PC-3 (cell line): ENCODE results near the gene GSTO2. TPM values are rescaled to one million over a fixed set of nuclear protein-coding genes. Genes with fewer than 3 reads are reported as not detected.

Source experiments
- ATAC-seq: fragments of 200-7000 bp; cut with Tn5 transposase; 2 replicates; pipeline ENCODE4 v1.9.1; 2020; ENCODE audit warnings: mild to moderate bottlenecking, moderate library complexity
- BruUV-seq: library from RNA; stranded (reverse); fragments of 400-500 nt; replicated peaks from 2 replicates; lab custom pipeline; 2021; lab: Mats Ljungman, UMichigan
- CTCF ChIA-PET: fragments of 300-600 bp; sonication (Branson Sonifier 250); formaldehyde crosslinking; loops from one replicate; lab custom pipeline; 2022; ENCODE audit warnings: antibody characterized with exemption; lab: Charles Lee
- POLR2A ChIA-PET: fragments of 300-600 bp; sonication (Branson Sonifier 250); formaldehyde crosslinking; loops from one replicate; lab custom pipeline; 2022; ENCODE audit warnings: antibody characterized with exemption; ENCODE audit not compliant: unreplicated experiment; lab: Charles Lee
- DNase-seq: peaks from one replicate; pipeline ENCODE4 v3.0.0-alpha.2; 2015
- H2AFZ ChIP-seq: fragments of 300-600 bp; sonication (generic); 2 replicates; pipeline ENCODE4 v1.6.0; 2016; ENCODE audit warnings: antibody characterized with exemption, low read length
- H3F3A ChIP-seq: fragments of 300-600 bp; sonication (generic); one replicate; pipeline ENCODE4 v1.6.0; 2017; ENCODE audit warnings: antibody characterized with exemption, low read length, control low read depth, mild to moderate bottlenecking; ENCODE audit not compliant: unreplicated experiment
- H3K27ac ChIP-seq: fragments of 300-600 bp; sonication (generic); 2 replicates; pipeline ENCODE4 v1.5.1; 2016; ENCODE audit warnings: mild to moderate bottlenecking, low read length
- H3K27me3 ChIP-seq: fragments of 300-600 bp; sonication (generic); 2 replicates; pipeline ENCODE4 v1.6.1; 2016; ENCODE audit warnings: low read length, mixed read lengths
- H3K36me3 ChIP-seq: fragments of 300-600 bp; sonication (generic); 2 replicates; pipeline ENCODE4 v1.6.1; 2016; ENCODE audit warnings: low read depth, mixed run types, low read length, mixed read lengths
- H3K4me1 ChIP-seq: fragments of 300-600 bp; sonication (generic); 2 replicates; pipeline ENCODE4 v1.5.1; 2016; ENCODE audit warnings: low read length; ENCODE audit not compliant: insufficient read depth
- H3K4me2 ChIP-seq: fragments of 300-600 bp; sonication (generic); 2 replicates; pipeline ENCODE4 v1.6.0; 2016; ENCODE audit warnings: low read length
- H3K4me3 ChIP-seq: fragments of 300-600 bp; sonication (generic); 2 replicates; pipeline ENCODE4 v1.5.1; 2016; ENCODE audit warnings: mild to moderate bottlenecking, low read length, mixed read lengths
- H3K79me2 ChIP-seq: fragments of 300-600 bp; sonication (generic); 2 replicates; pipeline ENCODE4 v1.6.1; 2017; ENCODE audit warnings: low read length, mixed read lengths
- H3K9ac ChIP-seq: fragments of 300-600 bp; sonication (generic); 2 replicates; pipeline ENCODE4 v1.6.0; 2016; ENCODE audit warnings: mild to moderate bottlenecking, low read length
- H3K9me2 ChIP-seq: fragments of 300-600 bp; sonication (generic); replicated peaks from 2 replicates; pipeline ENCODE4 v1.6.1; 2016; ENCODE audit warnings: mixed run types, low read length, mixed read lengths
- H3K9me3 ChIP-seq: fragments of 300-600 bp; sonication (generic); 2 replicates; pipeline ENCODE4 v1.6.1; 2016; ENCODE audit warnings: low read length, mixed read lengths
- H4K20me1 ChIP-seq: fragments of 300-600 bp; sonication (generic); 2 replicates; pipeline ENCODE4 v1.6.1; 2016; ENCODE audit warnings: low read length, mixed read lengths
- EZH2 ChIP-seq: fragments of 300-600 bp; sonication (generic); IDR thresholded peaks from one replicate; pipeline ENCODE4 v1.6.1; 2017; ENCODE audit warnings: antibody characterized with exemption, mild to moderate bottlenecking, low read length; ENCODE audit not compliant: unreplicated experiment
- EZH2phosphoT487 ChIP-seq: fragments of 300-600 bp; sonication (generic); IDR thresholded peaks from 2 replicates; pipeline ENCODE4 v1.6.1; 2018; ENCODE audit warnings: mild to moderate bottlenecking, antibody characterized with exemption, low read length, borderline replicate concordance
- intact Hi-C: fragments of 100-400 bp; cut with micrococcal nuclease; formaldehyde crosslinking; loops from 2 replicates; pipeline ENCODE4 v1.9.0; 2023
- microRNA-seq: library from miRNA; unstranded; fragments of <30 nt; microRNA quantifications from one replicate; pipeline ENCODE4 v1.1.0, GENCODE V29; 2020; ENCODE audit not compliant: unreplicated experiment
- total RNA-seq: library from RNA; depleted of rRNA; stranded (reverse); fragments of >200 nt; gene quantifications from 2 replicates; pipeline ENCODE4 v1.2.3, GENCODE V29; 2014; rRNA removed
- TF ChIP-seq, protein P1 (sequence below): fragments of 300-600 bp; sonication (generic); conservative IDR thresholded peaks from 2 replicates; pipeline ENCODE4 v1.5.1; 2017; ENCODE audit warnings: antibody characterized with exemption, low read depth, mild to moderate bottlenecking, low read length

The GSTO2 gene
- total RNA-seq, 1 experiment from 2014 or later = 13.8 TPM

DNA sequence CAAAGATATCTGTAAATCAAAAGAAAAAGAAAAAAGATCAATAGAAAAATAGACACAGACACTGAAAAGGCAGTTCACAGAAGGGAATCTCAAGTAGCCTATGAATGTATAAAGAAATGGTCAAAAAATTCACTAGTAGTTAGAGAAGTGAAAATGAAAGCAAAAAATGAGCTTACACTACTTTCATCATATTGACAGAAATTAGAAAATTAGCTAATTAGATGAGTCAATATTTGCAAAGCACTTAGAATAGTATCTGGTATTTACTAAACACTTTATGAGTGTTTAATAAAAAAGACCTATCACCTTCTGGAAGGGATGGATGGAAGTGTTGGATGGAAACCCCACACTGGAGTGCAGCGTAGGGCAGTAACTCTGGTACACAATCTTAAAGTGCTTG lies 82.9 kb downstream of the GSTO2 start:
- DNase-seq (no peak), ATAC-seq (no peak)
- H3K36me3 ChIP-seq = no peaks in the 10 kb centered on the region
- peaks cover 41% of the 10 kb centered on the region for H3K4me1 ChIP-seq
- no peaks in the 10 kb centered on the region for H3K9me2 ChIP-seq
- H3F3A ChIP-seq = no peaks in the 10 kb centered on the region
- intact Hi-C loops = no loop called here
- BruUV-seq = no TSS peak
- no peak overlapping the region for H3K9ac ChIP-seq
- H3K27me3 ChIP-seq = 0 out of 2 replicates have a peak, but pooled peaks cover 8% of the 10 kb centered on the region
- TF ChIP-seq EZH2 = no peak
- TF ChIP-seq, protein P1, sequence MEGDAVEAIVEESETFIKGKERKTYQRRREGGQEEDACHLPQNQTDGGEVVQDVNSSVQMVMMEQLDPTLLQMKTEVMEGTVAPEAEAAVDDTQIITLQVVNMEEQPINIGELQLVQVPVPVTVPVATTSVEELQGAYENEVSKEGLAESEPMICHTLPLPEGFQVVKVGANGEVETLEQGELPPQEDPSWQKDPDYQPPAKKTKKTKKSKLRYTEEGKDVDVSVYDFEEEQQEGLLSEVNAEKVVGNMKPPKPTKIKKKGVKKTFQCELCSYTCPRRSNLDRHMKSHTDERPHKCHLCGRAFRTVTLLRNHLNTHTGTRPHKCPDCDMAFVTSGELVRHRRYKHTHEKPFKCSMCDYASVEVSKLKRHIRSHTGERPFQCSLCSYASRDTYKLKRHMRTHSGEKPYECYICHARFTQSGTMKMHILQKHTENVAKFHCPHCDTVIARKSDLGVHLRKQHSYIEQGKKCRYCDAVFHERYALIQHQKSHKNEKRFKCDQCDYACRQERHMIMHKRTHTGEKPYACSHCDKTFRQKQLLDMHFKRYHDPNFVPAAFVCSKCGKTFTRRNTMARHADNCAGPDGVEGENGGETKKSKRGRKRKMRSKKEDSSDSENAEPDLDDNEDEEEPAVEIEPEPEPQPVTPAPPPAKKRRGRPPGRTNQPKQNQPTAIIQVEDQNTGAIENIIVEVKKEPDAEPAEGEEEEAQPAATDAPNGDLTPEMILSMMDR = no peak
- no peak for TF ChIP-seq EZH2phosphoT487
- CTCF ChIA-PET = interaction anchor here (0.5 to 2.0 kb wide), 4 partner anchors 46 to 137 kb away, joined by 7 to 15 read pairs (median 11); no protein-coding TSS in a partner anchor
- H3K79me2 ChIP-seq = no peaks in the 10 kb centered on the region
- POLR2A ChIA-PET = interaction anchor here (0.5 kb wide), 1 partner anchor 1357 kb away, joined by 12 read pairs; no protein-coding TSS in a partner anchor
- no peak overlapping the region for H2AFZ ChIP-seq
- no peaks in the 10 kb centered on the region for H4K20me1 ChIP-seq
- H3K9me3 ChIP-seq = no peaks in the 10 kb centered on the region
- H3K27ac ChIP-seq = peak overlapping the region; percentile 92
- peak overlapping the region; percentile 3; the same call in 1 of the 2 replicates for H3K4me3 ChIP-seq
- peak overlapping the region; percentile 81 for H3K4me2 ChIP-seq

DNA sequence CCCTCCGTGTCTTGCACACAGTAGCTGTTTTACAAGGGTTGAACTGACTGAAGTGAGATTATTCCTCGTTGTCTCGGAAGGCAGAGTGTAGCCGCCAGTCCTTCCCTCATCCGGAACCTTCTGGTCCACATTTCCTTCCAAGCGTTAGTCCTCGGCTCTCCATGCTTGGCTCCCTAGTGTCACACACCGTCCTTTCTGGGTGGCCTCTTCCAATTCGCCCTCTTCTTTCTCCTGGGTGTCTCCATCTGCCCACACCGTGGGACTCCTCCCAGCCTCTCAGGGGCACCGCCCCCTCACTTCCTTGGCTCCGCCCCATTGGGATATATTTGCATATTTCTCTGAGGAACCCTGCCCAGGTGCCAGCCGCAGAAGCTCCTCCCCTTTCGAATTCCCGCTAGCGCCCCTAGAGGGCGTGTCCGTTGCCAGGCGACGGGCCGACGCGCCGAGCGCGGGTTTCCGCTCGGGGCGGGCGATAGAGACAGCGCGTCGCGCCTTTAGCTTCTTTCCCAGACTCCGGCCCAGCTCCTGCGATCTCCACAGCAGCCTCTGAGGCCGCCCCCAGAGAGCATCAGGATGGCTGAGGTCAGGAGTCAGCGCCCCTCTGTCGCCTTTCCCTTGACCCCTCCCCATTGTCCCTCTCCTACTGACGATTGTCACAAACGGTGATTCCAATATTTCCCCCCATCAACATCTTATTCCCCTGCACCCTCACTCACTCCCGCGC lies 84.5 kb downstream of the GSTO2 start, which contains the start of gene CFAP58:
Gene CFAP58, plus strand, starts transcription at position 509 of the 724 bp plus-strand sequence. Its CDS starts 65 bp downstream, at position 574.
- DNase-seq = peak; percentile 91

More for the DNA sequence above, 84.5 kb downstream of the GSTO2 start, which contains the start of gene CFAP58:
- TF ChIP-seq EZH2 (no peak), EZH2phosphoT487 (no peak)
- TF ChIP-seq, protein P1 = peak; percentile 54
- CTCF ChIA-PET = no interaction called here
- Histone ChIP-seq H3K79me2 (no peaks in the 10 kb centered on the region), H2AFZ (peak within 1 kb of the TSS; percentile 86), H3K36me3 (no peaks in the 10 kb centered on the region), H3F3A (no peaks in the 10 kb centered on the region), H3K9me3 (no peaks in the 10 kb centered on the region), H3K4me2 (peak within 1 kb of the TSS; percentile 77), H3K27me3 (0 out of 2 replicates have a peak, but pooled peaks cover 8% of the 10 kb centered on the region), H3K9ac (no peak within 1 kb of the TSS), H4K20me1 (no peaks in the 10 kb centered on the region), H3K4me3 (peak within 1 kb of the TSS; percentile 65), H3K9me2 (no peaks in the 10 kb centered on the region), H3K27ac (no peak within 1 kb of the TSS), H3K4me1 (peaks cover 41% of the 10 kb centered on the region)
- POLR2A ChIA-PET = no interaction called here
- peak; percentile 79 for ATAC-seq
- intact Hi-C loops = no loop called here
- BruUV-seq = no TSS peak

Small RNA genes within 50 kb of the gene (microRNA-seq; reads per million reads assigned to microRNA genes)
- gene MIR4482 = 0.75 reads per million

Other genes starting within 250 kb of the GSTO2 start
- 1.2 and 1.6 TPM in 2 replicates for gene COL17A1, start 183.3 kb upstream of the GSTO2 start, total RNA-seq
- gene SFR1, start 147.0 kb upstream of the GSTO2 start, total RNA-seq = 2.9 and 4.7 TPM in 2 replicates
- gene CFAP43, start 36.8 kb upstream of the GSTO2 start, total RNA-seq = 0.17 and 0.44 TPM in 2 replicates
- 38.2 and 46.0 TPM in 2 replicates for gene GSTO1, start 14.3 kb upstream of the GSTO2 start, total RNA-seq
- 7.0 and 10.3 TPM in 2 replicates for gene ITPRIP, start 69.3 kb downstream of the GSTO2 start, total RNA-seq
- gene CFAP58, start 84.6 kb downstream of the GSTO2 start, total RNA-seq = 0.26 TPM in 1 of 2 replicates, not detected in the other